Myocyte (in vitro differentiated cells): ENCODE data around the gene SREBF2. TPM values are rescaled to one million over a fixed set of nuclear protein-coding genes. Genes with fewer than 3 reads are reported as not detected.

Experiments
- DNase-seq: peaks from one replicate; pipeline ENCODE4 v3.0.0-alpha.2; 2012; ENCODE audit warnings: low read depth
- total RNA-seq: library from RNA; depleted of rRNA; stranded (reverse); fragments of >200 nt; gene quantifications from 2 replicates; pipeline ENCODE4 v1.2.3, GENCODE V29; 2014

The SREBF2 gene
- total RNA-seq, 1 donor from 2014 or later = 152 TPM

GRCh38 chr22:41875531-41876270 is 42.8 kb downstream of the SREBF2 start:
- no peak for DNase-seq

GRCh38 chr22:41876275-41876674 is 43.4 kb downstream of the SREBF2 start:
- DNase-seq = no peak

GRCh38 chr22:41876675-41877074 is 43.8 kb downstream of the SREBF2 start:
- no peak for DNase-seq

- DNase-seq = no peak
These were observed 47.7 kb downstream of the SREBF2 start for GRCh38 chr22:41880653-41881052.

DNA sequence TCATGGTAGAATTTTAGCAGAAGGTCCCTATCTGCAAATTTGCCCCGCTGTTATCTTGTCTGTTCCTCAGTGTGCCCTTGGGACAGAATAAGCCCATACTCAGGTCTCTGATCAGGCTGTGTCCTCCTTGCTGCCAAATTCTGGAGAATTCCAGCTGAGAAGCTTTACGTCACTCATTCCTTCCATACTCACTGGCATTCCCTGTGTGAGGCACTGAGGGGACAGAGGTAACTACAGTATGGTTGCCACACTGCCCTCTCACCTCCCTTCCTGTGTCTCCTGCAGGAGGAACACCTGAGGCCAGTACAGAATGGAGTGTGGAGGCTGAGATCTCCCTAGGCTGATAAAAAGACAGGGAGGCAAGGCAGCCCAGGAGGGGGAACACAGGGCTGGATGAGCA is 50.5 kb downstream of the SREBF2 start:
- no peak for DNase-seq

DNA sequence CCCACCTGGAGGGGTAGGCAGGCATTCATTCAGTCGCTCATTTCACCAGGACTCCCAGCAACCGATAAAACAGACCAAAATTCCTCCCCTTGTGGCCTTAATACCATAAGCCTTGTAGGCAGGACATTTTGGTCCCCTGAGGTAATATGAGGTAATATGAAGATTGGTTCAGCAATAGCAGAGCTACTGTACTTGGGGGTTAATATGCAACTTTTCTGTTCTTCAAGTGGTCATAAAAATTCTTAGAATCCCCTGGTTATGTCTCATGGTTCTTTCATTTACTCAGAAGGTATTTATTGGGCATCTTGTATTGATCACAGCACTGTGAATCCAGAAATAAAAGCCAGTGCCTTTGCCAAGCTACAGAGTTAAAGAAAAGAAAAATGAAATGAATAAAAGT is 52.2 kb downstream of the SREBF2 start:
- DNase-seq = no peak

DNA sequence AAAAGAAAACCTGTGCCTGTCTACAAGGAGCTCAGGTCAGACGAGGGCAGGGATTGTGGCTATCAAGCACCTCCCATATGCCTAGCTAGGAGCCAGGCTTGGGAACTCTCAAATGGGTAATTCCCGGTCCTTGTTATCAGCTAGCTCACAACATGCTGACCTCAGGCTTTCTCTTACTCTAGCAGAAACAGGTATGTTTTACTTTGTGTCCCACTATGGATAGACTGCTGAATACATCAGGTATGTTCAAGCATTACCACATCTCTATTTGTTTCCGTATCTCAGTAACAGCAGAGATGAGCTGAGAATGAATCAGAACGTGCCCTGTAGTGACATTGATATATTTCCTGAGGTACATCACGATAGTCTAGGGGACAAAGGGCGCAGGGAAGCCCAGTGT is 52.6 kb downstream of the SREBF2 start:
- no peak for DNase-seq

GRCh38 chr22:41888627-41889200 is 55.8 kb downstream of the SREBF2 start:
- DNase-seq = no peak

- no peak for DNase-seq
These were observed 58.5 kb downstream of the SREBF2 start for GRCh38 chr22:41891407-41891806.

GRCh38 chr22:41892721-41893120 is 59.8 kb downstream of the SREBF2 start:
- DNase-seq = no peak

DNA sequence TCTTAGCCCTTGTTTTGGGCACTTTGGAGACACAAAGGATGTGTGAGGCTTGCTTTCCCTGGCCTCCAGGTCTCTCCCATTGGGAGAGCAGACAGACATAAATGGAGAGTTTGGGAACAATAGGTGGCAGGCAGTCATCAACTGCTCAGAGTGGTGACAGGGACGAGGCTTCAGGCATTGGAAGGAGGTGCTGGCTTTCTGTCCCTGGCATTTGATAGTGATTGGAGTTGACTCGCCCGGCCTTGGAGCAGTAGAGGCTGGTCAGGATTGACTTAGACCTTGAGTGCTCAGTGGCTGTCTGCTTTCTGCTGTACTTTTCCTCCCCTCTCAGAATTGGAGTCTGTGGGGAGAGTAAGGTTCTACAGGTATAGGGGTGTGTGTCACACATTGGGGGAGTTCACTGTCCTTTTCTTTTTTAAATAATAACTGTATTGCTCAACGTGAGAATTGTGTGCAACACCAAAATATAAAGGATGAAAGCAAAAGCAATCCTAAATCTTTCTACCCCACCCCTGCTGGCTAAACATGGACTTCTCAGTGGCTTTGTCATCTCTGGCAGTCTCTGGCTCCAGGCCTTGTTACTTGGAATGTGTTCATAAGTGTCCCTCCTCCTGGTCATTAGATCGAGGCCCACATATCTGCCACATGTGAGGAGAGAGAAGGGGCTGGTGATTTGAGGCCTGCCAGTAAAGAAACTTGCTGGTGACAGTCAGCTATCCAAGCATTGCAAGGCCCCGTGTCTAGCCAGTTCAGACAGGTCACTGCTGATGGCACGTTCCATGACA is 60.9 kb downstream of the SREBF2 start:
- no peak for DNase-seq

DNA sequence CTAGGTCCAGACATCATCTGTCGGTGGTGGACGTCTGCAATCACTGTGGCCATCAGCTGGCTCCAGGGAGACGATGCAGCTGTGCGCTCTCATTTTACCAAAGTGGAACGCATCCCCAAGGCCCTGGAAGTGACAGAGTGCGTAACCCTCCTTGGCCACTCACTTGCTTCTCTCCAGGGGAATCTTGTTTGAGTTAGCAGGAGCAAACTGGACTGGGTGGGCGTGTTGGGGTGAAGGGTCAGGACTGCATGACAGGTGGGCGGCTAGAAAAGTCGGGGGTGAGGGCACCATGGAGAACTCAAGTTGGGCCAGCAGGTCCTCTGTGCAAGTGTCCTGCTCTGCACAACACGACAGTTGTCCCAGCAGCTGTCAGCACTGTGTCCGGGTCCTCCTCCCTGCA is 65.7 kb downstream of the SREBF2 start:
- peak; percentile 83 for DNase-seq

DNA sequence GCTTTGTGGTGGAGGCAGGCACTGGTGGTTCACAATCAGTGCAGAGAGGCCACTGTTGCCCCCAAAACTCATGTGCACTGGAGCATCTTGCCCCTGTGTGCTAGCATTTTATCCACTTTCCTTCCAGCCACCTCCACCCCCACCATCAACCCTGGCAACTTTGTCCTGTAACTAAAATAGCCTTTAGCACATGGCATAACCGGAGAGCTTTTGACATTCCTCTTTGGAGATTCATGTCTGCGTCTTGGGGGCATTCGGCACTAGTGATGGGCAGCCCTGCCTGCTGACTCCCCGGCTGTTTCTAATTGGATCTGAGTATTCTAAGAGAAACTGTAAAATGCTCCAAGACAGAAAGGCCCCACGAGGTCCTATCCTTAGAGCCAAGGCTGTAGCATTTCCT is 66.2 kb downstream of the SREBF2 start:
- peak; percentile 79 for DNase-seq

DNA sequence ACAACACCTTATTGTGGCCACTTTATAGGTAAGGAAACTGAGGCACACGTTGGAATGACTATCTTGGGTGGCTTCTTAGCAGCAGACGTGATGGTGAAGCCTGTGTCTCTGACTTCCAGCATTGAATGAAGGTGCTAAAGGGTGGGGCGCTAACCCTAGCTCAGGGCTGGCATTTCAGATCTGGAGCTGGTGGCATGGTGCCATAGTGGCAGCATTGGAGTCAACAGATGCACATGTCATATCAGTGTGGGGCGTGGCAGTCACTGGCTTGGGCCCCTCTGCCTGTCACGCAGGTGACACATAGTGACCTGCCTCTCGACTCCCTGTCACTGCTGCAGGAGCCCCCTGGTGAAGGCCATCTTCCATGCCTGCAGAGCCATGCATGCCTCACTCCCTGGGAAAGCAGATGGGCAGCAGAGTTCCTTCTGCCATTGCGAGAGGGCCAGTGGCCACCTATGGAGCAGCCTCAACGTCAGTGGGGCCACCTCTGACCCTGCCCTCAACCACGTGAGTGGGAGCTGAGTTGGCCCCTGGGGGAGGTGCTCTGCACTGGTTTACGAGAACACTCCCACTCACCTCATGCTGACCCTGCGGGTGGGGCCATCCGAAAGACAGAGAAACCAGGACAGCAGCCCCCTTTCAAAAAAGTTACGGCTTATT is 67.2 kb downstream of the SREBF2 start:
- DNase-seq = peak; percentile 69

GRCh38 chr22:41900652-41901312 is 67.9 kb downstream of the SREBF2 start:
- DNase-seq = no peak

- no peak for DNase-seq
These were observed 69.1 kb downstream of the SREBF2 start for GRCh38 chr22:41902016-41902415.

DNA sequence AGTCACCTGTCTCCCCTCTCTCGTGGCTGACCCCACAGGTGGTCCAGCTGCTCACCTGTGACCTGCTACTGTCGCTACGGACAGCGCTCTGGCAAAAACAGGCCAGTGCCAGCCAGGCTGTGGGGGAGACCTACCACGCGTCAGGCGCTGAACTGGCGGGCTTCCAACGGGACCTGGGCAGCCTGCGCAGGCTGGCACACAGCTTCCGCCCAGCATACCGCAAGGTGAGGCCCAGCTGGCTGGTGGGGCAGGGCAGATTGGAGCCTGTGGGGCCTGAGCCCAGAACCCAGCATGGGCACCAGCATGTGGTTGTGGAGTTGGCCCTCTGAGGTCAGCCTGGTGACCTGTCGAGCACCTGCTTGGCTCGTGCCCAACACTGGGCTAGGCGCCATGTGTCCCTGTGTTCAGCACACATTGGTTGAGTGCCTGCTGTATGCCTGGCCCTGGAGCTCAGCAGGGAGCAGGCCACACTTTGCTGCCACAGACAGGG is 70.1 kb downstream of the SREBF2 start:
- DNase-seq = peak; percentile 31

- DNase-seq = no peak
These were observed 71.8 kb downstream of the SREBF2 start for GRCh38 chr22:41904450-41905410.

DNA sequence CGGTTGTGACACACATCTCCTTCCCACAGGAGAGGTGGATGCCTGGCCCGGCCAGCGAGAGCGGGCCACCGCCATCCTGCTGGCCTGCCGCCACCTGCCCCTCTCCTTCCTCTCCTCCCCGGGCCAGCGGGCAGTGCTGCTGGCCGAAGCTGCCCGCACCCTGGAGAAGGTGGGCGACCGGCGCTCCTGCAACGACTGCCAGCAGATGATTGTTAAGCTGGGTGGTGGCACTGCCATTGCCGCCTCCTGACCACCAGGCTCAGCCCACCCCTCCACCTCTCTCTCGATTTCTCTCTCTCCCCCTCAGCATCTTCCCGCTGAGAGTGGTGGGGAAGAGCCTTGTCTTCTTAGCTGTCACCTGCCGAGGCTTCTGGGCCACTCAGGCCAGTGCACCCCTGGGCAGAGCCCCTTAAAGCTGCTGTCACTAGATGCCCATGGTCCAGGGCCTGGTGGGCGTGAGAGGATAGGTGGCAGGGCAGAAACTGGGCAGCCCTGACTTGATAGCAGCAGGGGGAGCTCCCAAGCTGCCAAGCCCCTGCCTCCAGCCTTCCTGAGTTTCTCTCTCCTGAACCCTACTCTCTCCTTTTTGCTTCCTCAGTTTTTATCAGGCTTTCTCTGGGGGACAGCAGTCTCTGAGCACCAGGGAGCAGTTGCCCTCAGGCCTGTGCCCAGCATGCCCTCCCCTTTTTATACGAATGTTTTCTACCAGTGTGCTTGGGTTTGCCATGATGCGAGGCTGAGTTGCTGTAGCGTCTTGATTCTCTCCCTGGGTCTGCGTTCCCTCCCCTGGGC is 72.7 kb downstream of the SREBF2 start:
- DNase-seq = no peak
